ENCODE data around the gene PURA.
A peak's percentile ranks its signal among the peaks of the same experiment; 100 is the strongest.

PURA gene

DNA sequence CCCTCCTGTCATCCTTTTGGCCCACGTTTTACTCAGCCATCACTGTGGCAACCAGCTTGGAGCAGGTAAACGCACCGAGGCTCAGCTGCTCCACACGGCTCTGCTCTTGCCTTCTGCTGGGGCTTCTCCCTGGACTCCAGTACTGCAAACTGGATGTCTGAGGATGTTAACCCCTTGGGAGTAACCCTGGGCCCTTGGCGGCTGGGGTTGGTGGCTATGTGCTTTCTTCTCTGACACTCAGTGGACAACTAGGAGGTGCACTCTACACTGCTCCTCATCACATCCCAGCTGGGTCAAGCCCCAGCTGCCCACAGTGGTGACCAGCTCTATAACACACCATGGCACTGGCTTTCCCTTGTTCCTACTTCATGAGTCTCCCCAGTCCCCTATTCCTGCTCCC lies 48.9 kb downstream of the PURA start:
- DNase-seq = no peak

DNA sequence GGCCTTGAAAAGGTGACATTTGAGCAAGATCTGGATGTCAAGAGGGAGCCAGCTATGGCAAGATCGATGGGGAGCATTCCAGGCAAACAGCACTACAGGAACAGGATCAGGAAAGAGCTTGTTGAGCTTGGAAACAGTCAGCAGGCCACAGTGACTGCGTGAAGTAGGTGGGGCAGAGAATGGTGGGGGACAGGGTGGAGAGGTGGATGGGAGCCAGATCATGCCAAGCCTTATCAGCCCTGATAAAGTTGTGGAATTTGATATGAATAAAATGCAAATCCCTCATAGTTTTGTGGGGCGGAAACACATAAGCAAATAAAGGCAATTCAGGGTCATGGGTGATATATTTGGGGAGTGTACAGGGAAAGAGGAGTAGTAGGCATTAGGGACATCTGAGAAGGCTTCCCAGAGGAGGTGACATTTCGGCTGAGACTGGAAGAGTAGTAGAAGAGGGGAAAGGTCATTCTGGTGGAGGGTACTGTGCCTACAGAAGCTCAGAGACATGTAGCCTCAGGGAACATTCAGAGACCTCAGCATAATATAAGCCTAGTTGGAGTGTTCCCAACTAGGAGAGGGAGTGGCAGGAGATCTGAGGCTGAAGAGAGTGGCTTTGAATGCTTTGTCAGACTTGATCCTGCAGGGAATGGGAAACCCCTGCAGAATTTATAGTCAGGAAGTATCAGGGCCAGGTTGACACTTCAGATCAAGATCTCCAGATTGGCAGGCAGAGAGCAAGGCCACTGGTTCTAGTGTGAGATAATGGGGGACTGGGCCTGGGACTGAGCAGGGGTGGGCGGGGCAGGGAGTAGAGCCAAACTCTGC lies 51.4 kb downstream of the PURA start:
- no peak for DNase-seq

DNA sequence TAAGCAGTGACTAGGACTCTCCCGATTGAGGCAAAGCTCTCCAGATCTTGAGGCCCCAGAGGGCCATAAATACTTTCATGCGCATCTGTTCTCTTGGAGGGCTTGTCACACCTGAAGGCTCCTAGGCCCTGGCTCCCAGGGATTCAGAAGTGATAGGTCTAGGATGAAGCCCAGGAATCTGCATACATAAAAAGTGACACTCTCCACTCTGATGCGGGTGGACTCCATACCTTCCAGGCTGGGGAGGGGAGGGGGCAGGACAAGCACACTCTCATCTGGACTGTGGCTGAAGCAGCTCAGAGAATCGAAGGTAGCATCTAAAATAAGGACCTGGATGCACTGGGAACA lies 52.0 kb downstream of the PURA start:
- no peak for DNase-seq

DNA sequence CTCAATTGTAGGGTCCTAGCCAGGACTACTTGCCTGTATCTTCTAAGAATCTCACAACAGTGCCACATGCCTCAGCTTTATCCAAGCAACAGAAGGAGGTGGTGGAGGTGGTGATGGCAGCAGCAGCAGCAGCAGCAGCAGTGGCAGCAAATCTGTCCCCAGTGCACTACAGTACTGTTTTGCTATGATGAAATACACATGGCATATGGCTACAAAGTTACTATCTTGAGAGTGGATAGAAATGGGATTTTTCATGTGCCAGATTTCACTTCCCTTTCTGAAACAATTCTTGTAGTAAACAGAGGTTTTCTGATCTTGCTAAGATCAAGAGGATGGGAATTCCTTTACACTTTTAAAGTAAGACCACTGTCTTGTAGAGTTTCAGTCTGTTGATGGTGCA lies 53.0 kb downstream of the PURA start:
- DNase-seq = peak in 1 of 2 donors; percentile 8

DNA sequence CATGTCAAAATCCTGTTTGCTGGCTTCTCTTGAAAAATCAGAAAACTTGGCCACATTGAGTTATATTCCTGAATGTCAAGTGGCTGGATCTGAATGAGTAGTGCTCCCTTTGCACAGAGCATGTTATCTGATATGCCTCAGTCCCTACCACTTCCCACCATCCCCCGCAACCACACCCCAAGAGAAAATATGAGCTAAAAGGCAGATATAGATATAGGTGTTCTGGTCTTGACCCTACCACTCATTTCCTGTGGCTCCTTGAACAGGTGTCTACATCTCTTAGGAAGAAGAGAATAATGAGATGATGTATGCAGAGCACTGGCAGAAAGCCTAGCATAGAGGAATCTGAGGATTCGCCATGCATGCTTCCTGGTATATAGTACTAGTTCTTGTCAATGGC lies 54.5 kb downstream of the PURA start:
- no peak for DNase-seq

DNA sequence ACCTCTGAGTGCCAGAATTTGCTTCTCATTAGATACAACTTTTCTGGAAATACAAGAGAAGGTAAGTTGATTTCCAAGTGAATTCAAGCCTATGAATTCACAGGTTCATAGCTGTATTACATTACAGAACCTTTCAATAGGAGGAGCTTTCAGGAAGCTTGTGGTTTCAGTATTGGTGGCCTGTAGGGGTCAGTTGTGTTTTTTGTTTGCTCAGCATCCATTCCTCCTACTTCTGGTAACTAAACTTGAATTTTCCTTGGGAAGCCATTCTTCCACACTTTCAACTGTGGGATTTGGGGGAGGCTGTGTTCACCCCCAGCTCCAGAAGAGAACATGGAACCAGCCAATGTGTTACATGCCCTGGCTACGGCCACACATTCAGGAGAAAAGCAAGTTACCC lies 55.5 kb downstream of the PURA start:
- no peak for DNase-seq

DNA sequence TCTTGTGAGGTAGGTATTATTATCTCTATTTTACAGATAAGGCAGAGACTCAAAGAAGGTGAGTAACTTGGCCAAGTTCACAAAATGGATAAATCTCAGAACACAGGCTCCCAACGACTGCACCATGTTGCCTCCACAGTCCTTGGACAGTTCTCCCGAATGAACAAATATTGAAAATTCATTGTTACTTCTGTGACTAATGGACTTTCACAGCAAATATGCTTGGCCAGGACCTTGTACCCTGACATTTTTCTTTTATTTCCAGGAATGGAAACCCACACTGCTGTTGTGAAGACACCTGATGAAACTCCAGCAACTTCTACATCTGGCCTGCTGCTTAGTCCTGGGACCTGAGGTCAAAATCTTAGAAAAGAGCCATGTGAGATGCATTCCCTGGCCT lies 58.6 kb downstream of the PURA start:
- no peak for DNase-seq

DNA sequence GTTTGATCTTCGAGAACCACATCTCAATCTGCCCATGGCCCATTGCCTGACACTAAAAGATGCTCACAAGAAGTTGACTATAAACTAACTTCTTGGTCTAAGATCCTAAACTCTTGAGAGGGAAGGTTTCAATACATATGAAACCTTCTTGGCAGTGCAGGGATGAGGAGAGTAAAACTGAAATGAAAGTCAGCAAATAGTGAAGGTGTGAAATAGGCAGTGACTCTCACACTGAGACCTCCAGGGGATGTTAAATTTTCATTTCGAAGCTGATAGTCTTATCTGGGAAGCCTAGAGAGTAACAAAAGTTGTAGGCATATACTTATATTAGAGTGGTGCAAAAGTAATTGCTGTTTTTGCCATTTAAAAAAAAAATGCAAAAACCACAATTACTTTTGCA lies 60.1 kb downstream of the PURA start:
- no peak for DNase-seq

DNA sequence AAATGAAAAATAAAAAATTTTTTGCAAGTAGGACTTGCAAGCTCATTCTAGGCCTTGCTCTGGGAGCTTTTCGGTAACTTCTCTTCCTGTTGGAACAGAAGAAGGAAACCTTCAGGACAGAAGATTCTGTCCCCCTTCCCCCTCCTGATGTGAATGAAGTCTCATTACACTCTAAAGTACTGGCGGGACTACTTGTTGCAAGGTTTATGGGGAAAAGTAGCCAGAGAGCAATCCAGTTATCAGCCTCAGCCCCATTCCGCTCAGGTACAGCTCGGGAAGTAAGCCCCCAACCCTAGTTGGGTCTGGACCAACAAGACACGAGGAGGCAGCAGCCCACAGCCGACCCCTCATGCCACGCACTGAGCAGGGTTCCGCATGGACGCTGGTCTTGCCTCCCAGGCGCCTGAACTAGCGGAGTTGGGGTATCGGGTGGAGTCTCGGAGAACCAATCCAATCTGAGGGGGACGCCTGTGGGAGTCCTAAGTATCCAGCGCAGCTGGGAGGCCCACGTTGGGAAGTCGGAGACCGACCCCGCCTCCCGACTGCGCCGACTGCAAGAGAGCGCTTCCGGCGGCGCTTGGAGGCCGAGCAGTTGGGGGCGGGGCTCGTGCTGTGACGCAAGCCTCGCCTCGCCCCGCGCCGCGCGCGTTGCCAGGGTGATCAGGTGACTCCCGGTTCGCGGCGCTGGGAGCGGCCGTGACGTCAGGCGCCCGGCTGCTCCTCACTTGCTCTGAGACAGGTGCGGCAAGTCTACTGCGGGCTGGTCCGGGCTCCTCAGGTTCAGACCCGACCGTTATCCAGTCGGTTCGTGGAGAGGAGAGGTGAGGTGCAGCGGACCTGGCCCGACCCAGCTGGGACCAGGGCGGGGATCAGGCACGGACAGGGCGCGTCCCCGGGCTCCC lies 60.8 kb downstream of the PURA start, which contains the start of gene CYSTM1:
CYSTM1 (plus strand) TSS at position 724 of the 902 bp plus-strand sequence. CDS start 19,278 bp downstream, outside the sequence.
- DNase-seq = peak; percentile 84 to 87

Measured in hippocampal formation (tissue), 2 donors.